ENCODE data around the gene FRMD4A.

Gene FRMD4A

DNA sequence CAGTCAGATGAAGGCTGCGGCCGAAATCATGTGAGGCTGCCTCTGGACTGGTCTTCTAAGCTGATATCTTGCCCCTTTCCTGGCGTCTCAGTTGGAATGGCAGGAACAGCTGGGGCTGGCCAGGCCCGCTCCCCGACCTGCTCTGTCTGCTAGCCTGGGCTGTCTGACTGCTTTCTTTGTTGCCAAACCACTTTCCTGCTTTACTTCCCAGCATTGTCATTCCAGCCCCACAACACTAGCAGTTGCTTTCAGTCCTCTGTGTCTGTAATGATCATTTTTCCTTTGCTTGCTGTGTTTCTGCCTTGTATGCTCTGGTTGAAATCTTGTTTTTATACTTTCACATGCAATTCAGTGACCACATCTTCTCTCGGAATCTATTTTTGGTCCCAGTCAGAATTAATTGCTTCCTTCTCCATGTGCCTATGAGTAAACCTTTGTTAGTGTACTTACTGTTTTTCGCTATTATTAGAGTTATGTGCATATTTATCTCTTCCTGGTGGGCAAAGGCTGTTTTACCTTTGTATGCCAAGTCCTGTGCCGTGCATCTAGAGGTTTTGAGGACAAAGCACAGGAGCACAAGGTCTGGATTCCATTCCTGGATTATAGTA, 722.4 kb downstream of the FRMD4A start:
- DNase-seq (ENCODE audit: insufficient read length): no peak
- FAIRE-seq: no peak
- no peak for TF ChIP-seq TAF1 (IDR thresholded peaks at IDR 0.05; ENCODE audit: borderline replicate concordance, low read depth, low read length)
- TF ChIP-seq POLR2A (IDR thresholded peaks at IDR 0.05; ENCODE audit: low read depth, low read length): no peak
- TF ChIP-seq POLR2AphosphoS5 (IDR thresholded peaks at IDR 0.05; ENCODE audit: low read depth, low read length): no peak

DNA sequence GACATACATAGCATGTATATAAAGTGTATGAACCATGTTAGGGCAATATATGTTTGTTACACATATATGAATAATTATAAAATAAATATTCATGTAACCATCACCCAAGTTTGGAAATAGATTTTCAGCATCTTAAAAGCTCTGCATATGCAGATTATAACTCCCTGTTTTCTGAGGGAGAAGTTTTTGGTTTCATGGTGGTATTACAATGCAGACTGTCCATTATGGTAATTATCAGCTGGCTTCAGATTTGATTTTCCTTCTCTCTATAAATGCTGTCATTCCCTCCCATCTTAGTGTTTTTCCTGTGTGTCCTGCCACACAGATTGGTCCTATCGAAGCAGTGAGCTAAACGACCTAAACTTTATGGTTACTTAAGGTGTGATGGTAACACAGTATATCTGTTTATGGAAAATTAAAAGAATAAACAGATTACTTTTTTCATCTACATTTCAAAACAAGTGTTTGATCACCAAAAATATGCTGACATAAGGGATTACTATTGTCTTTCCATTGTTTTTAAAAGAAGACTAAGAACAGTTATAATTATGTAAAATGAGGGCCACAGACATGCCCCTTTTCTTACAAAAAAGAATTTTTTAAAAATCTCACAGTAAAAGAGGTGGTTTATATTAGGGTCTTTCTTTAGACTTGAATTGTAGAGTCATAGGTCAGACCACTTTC, 726.2 kb downstream of the FRMD4A start:
- TF ChIP-seq POLR2A (IDR thresholded peaks at IDR 0.05; ENCODE audit: low read depth, low read length) (no peak), TAF1 (IDR thresholded peaks at IDR 0.05; ENCODE audit: borderline replicate concordance, low read depth, low read length) (no peak), POLR2AphosphoS5 (IDR thresholded peaks at IDR 0.05; ENCODE audit: low read depth, low read length) (no peak)
- DNase-seq (ENCODE audit: insufficient read length) (no peak), FAIRE-seq (no peak)

DNA sequence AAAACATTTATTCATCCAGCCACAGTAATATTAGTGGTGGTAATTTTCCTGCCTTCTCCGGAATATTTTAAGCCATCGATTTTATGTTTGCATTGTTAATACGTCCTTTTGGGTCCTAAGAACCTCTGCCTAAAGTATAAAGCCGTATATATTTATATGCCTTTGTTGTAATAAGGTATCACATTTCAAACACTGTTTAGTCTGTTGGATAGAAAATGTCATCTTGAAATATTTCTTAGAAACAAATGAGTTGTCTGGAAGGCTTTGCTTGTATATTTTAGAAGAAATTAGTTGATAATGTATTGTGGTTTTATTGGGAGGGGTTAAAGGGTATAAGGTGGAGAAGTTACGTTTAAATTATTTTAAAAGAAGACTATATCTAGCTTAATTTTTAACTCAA, 732.8 kb downstream of the FRMD4A start:
- FAIRE-seq: no peak
- DNase-seq (ENCODE audit: insufficient read length): no peak
- TF ChIP-seq POLR2A (IDR thresholded peaks at IDR 0.05; ENCODE audit: low read depth, low read length) (no peak), TAF1 (IDR thresholded peaks at IDR 0.05; ENCODE audit: borderline replicate concordance, low read depth, low read length) (no peak), POLR2AphosphoS5 (IDR thresholded peaks at IDR 0.05; ENCODE audit: low read depth, low read length) (no peak)

DNA sequence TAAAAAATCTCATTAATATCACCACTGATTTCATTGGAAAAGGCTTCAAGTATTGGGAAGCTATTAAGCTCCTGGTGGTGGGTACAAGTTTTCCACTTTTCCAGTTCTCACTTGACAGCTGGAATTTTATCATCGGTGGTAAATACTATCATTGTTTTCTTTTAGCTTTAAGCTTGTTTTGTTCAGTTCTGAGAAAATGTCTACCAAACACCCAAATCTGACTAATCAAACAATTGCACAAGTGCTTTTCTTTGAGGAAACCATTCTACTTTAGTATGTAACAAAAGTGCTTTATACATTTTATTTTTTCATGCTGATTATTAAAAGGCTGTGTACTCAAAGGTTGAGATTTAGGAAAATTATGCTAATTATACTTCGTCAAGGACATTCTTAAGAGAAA, 736.1 kb downstream of the FRMD4A start:
- TF ChIP-seq POLR2AphosphoS5 (IDR thresholded peaks at IDR 0.05; ENCODE audit: low read depth, low read length) (no peak), POLR2A (IDR thresholded peaks at IDR 0.05; ENCODE audit: low read depth, low read length) (no peak), TAF1 (IDR thresholded peaks at IDR 0.05; ENCODE audit: borderline replicate concordance, low read depth, low read length) (no peak)
- no peak for FAIRE-seq

More for the DNA sequence above, 736.1 kb downstream of the FRMD4A start:
- DNase-seq (ENCODE audit: insufficient read length): no peak

All from GM12892 (cell line).